Measurements from ENCODE around the gene RMRP. TPM values are rescaled to one million over a fixed set of nuclear protein-coding genes. Genes with fewer than 3 reads are reported as not detected.

RMRP gene
- total RNA-seq, 4 donors from 2014 or later, result 841 to 3,200 (median 2,180) TPM

DNA sequence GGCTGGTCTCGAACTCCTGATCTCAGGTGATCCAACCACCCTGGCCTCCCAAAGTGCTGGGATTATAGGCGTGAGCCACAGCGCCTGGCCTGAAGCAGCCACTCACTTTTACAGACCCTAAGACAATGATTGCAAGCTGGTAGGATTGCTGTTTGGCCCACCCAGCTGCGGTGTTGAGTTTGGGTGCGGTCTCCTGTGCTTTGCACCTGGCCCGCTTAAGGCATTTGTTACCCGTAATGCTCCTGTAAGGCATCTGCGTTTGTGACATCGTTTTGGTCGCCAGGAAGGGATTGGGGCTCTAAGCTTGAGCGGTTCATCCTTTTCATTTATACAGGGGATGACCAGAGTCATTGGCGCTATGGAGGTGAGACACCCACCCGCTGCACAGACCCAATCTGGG, 17.4 kb upstream of the RMRP start:
- peak; percentile 5 for ATAC-seq (ENCODE audit: low FRiP score)
- no peak for DNase-seq (ENCODE audit: low spot score)
- TF ChIP-seq, protein P1, sequence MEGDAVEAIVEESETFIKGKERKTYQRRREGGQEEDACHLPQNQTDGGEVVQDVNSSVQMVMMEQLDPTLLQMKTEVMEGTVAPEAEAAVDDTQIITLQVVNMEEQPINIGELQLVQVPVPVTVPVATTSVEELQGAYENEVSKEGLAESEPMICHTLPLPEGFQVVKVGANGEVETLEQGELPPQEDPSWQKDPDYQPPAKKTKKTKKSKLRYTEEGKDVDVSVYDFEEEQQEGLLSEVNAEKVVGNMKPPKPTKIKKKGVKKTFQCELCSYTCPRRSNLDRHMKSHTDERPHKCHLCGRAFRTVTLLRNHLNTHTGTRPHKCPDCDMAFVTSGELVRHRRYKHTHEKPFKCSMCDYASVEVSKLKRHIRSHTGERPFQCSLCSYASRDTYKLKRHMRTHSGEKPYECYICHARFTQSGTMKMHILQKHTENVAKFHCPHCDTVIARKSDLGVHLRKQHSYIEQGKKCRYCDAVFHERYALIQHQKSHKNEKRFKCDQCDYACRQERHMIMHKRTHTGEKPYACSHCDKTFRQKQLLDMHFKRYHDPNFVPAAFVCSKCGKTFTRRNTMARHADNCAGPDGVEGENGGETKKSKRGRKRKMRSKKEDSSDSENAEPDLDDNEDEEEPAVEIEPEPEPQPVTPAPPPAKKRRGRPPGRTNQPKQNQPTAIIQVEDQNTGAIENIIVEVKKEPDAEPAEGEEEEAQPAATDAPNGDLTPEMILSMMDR (IDR thresholded peaks at IDR 0.05), result no peak

- TF ChIP-seq, protein P1 (IDR thresholded peaks at IDR 0.05), result no peak
- DNase-seq (ENCODE audit: low spot score) (no peak), ATAC-seq (ENCODE audit: low FRiP score) (no peak)
Observed at GRCh38 chr9:35674025-35674361, 16.2 kb upstream of the RMRP start.

DNA sequence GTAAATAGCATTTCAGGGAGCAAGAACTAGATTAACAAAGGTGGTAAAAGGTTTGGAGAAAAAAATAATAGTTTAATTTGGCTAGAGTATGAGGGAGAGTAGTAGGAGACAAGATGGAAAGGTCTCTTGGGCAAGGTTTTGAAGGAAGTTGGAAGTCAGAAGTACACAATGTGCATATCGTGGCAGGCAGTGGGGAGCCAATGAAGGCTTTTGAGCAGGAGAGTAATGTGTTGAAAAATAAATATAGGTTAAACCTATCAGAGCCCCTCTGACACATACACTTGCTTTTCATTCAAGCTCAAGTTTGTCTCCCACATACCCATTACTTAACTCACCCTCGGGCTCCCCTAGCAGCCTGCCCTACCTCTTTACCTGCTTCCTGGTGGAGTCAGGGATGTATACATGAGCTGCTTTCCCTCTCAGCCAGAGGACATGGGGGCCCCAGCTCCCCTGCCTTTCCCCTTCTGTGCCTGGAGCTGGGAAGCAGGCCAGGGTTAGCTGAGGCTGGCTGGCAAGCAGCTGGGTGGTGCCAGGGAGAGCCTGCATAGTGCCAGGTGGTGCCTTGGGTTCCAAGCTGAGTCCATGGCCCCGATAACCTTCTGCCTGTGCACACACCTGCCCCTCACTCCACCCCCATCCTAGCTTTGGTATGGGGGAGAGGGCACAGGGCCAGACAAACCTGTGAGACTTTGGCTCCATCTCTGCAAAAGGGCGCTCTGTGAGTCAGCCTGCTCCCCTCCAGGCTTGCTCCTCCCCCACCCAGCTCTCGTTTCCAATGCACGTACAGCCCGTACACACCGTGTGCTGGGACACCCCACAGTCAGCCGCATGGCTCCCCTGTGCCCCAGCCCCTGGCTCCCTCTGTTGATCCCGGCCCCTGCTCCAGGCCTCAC, 15.6 kb upstream of the RMRP start, which contains the start of gene CA9:
Gene CA9, plus strand, starts transcription at position 797 of the 893 bp plus-strand sequence. Its CDS starts 32 bp downstream, at position 829.
- DNase-seq (ENCODE audit: low spot score) (no peak), ATAC-seq (ENCODE audit: low FRiP score) (peak; percentile 84)
- TF ChIP-seq, protein P1 (IDR thresholded peaks at IDR 0.05), result no peak

- DNase-seq (ENCODE audit: low spot score) (no peak), ATAC-seq (ENCODE audit: low FRiP score) (no peak)
- TF ChIP-seq, protein P1 (IDR thresholded peaks at IDR 0.05), result no peak
Observed at GRCh38 chr9:35669331-35670145, 11.7 kb upstream of the RMRP start.

GRCh38 chr9:35667939-35668338, 10.1 kb upstream of the RMRP start:
- TF ChIP-seq, protein P1 (IDR thresholded peaks at IDR 0.05), result no peak
- no peak for ATAC-seq (ENCODE audit: low FRiP score)

DNA sequence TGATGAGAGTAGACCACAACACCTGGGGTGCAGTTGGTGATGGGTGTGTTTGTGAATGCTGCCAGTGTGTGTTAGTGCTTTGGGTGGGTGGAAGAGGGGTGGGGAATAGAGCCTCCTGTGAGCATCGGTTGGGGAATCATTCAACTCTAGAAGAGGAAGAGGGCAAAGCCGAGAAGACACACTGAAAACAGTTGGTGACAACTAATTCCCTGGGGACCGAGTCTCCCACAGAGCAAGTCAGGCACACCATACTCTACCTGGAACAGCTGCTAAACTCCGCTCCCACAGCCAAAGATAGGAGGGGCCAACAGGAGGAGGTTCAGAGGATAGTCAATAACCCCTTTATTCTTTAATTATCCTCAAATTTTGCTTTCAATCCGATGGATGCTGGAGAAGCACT, 8.7 kb upstream of the RMRP start:
- no peak for DNase-seq (ENCODE audit: low spot score)
- ATAC-seq (ENCODE audit: low FRiP score), result no peak
- TF ChIP-seq, protein P1 (IDR thresholded peaks at IDR 0.05), result no peak

More at GRCh38 chr9:35667939-35668338, 10.1 kb upstream of the RMRP start:
- DNase-seq (ENCODE audit: low spot score), result no peak

All from omental fat pad (tissue), 4 donors.